ENCODE data around the gene ZKSCAN2.

DNA sequence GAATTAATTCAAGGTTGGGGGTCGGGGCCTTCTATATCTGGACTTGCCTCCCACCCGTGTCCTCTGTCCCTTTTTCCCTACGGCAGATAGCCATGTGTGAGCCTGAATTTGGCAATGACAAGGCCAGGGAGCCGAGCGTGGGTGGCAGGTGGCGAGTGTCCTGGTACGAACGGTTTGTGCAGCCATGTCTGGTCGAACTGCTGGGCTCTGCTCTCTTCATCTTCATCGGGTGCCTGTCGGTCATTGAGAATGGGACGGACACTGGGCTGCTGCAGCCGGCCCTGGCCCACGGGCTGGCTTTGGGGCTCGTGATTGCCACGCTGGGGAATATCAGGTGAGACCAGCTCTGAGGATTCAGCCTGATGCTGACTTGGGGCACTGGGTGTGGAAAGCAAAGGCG lies 40.5 kb downstream of the ZKSCAN2 start:
- TF ChIP-seq GTF2F1 (IDR thresholded peaks at IDR 0.05; ENCODE audit: low read depth, low read length) = no peak
- TF ChIP-seq GATAD2A (IDR thresholded peaks at IDR 0.05) = no peak
- no peak for TF ChIP-seq ZNF165 (CRISPR knock-in tag; IDR thresholded peaks at IDR 0.05; ENCODE audit: borderline replicate concordance)
- no peak for TF ChIP-seq EP300 (IDR thresholded peaks at IDR 0.05; ENCODE audit: low read length)
- TF ChIP-seq CCNT2 (IDR thresholded peaks at IDR 0.05; ENCODE audit: borderline replicate concordance, extremely low read depth, insufficient read length, low read depth, low read length) = no peak
- no peak for TF ChIP-seq FOXA3 (CRISPR knock-in tag; conservative IDR thresholded peaks at IDR 0.05 in 1 of 2, IDR thresholded peaks at IDR 0.05 in 1 of 2)
- TF ChIP-seq MEF2A (IDR thresholded peaks at IDR 0.05; ENCODE audit: control insufficient read depth, low read depth, low read length) = no peak
